Inflammatory macrophage treated with lipopolysaccharide for 1 hour (primary cell): Measurements from ENCODE around the gene KLHL17.
A peak's percentile ranks its signal among the peaks of the same experiment; 100 is the strongest.

Experiments used
- DNase-seq, 2 donors: peaks; one replicate each; pipeline ENCODE4 v3.0.0-alpha.2; 2020 to 2022

The KLHL17 gene

GRCh38 chr1:952603-953002, 7.8 kb upstream of the KLHL17 start:
- no peak for DNase-seq

- DNase-seq: no peak
Observed at GRCh38 chr1:953524-954320, 6.7 kb upstream of the KLHL17 start.

GRCh38 chr1:954927-955326, 5.5 kb upstream of the KLHL17 start:
- DNase-seq: no peak

- DNase-seq: peak in 1 of 2 donors; percentile 10
Observed at GRCh38 chr1:955474-955873, 4.9 kb upstream of the KLHL17 start.

GRCh38 chr1:956636-957035, 3.7 kb upstream of the KLHL17 start:
- DNase-seq: no peak

- peak; percentile 78 to 97 for DNase-seq
Observed at GRCh38 chr1:958823-959730, 1.3 kb upstream of the KLHL17 start, which contains the start of gene NOC2L. Gene NOC2L (minus strand): TSS chr1:959256. CDS start chr1:959240, 16 bp downstream.

- no peak for DNase-seq
Observed at GRCh38 chr1:959731-960362, 537 bp upstream of the KLHL17 start.

- DNase-seq: no peak
Observed at GRCh38 chr1:961132-961669, 817 bp downstream of the KLHL17 start.

- DNase-seq: no peak
Observed at GRCh38 chr1:962381-963300, 2.3 kb downstream of the KLHL17 start.

- DNase-seq: no peak
Observed at GRCh38 chr1:963301-963651, 2.9 kb downstream of the KLHL17 start.

GRCh38 chr1:963746-964525, 3.6 kb downstream of the KLHL17 start:
- no peak for DNase-seq

GRCh38 chr1:964691-965525, 4.5 kb downstream of the KLHL17 start:
- DNase-seq: no peak

- DNase-seq: no peak
Observed at GRCh38 chr1:965526-966134, 5.2 kb downstream of the KLHL17 start.

GRCh38 chr1:966135-966703, 5.8 kb downstream of the KLHL17 start, which contains the start of gene PLEKHN1:
Gene PLEKHN1 (plus strand): TSS chr1:966482. CDS start chr1:966532, 50 bp downstream.
- peak in 1 of 2 donors; percentile 10 for DNase-seq

GRCh38 chr1:966704-967300, 6.4 kb downstream of the KLHL17 start:
- DNase-seq: peak; percentile 31 to 66

- no peak for DNase-seq
Observed at GRCh38 chr1:967466-968343, 7.3 kb downstream of the KLHL17 start.

- DNase-seq: no peak
Observed at GRCh38 chr1:969260-969855, 9.0 kb downstream of the KLHL17 start.
